Measurements from ENCODE around the gene MED9.

The MED9 gene

GRCh38 chr17:17518951-17519350 is 42.2 kb downstream of the MED9 start:
- no peak for FAIRE-seq

GRCh38 chr17:17519886-17520285 is 43.1 kb downstream of the MED9 start:
- no peak for FAIRE-seq

GRCh38 chr17:17520599-17521232 is 43.9 kb downstream of the MED9 start:
- no peak for FAIRE-seq

- no peak for FAIRE-seq
These were observed 46.4 kb downstream of the MED9 start for GRCh38 chr17:17523001-17523730.

GRCh38 chr17:17523731-17524490 is 47.1 kb downstream of the MED9 start:
- no peak for FAIRE-seq

GRCh38 chr17:17525311-17525710 is 48.5 kb downstream of the MED9 start:
- no peak for FAIRE-seq

- FAIRE-seq: no peak
These were observed 49.2 kb downstream of the MED9 start for GRCh38 chr17:17525956-17526355.

GRCh38 chr17:17526369-17526768 is 49.6 kb downstream of the MED9 start:
- FAIRE-seq: no peak

GRCh38 chr17:17527534-17527933 is 50.7 kb downstream of the MED9 start:
- FAIRE-seq: no peak

GRCh38 chr17:17527956-17528500 is 51.2 kb downstream of the MED9 start:
- no peak for FAIRE-seq

- FAIRE-seq: no peak
These were observed 52.2 kb downstream of the MED9 start for GRCh38 chr17:17528696-17529652.

GRCh38 chr17:17531156-17531555 is 54.4 kb downstream of the MED9 start:
- peak; percentile 51 for FAIRE-seq

- no peak for FAIRE-seq
These were observed 56.2 kb downstream of the MED9 start for GRCh38 chr17:17532991-17533390.

GRCh38 chr17:17533901-17534441 is 57.2 kb downstream of the MED9 start:
- peak; percentile 60 for FAIRE-seq

GRCh38 chr17:17535957-17536356 is 59.2 kb downstream of the MED9 start:
- FAIRE-seq: no peak

- no peak for FAIRE-seq
These were observed 59.9 kb downstream of the MED9 start for GRCh38 chr17:17536702-17537101.

- FAIRE-seq: no peak
These were observed 60.7 kb downstream of the MED9 start for GRCh38 chr17:17537311-17538099.

GRCh38 chr17:17538417-17539391 is 61.9 kb downstream of the MED9 start:
- peak; percentile 100 for FAIRE-seq

GRCh38 chr17:17539591-17539990 is 62.8 kb downstream of the MED9 start:
- FAIRE-seq: no peak

Data from islet of Langerhans (tissue), 1 donor.